Umbilical cord (tissue), 2 donors: ENCODE measurements around the gene PCDHGA4. TPM values are rescaled to one million over a fixed set of nuclear protein-coding genes. Genes with fewer than 3 reads are reported as not detected.
"Not testable (repeated sequence)": the region's sequence is repeated elsewhere in the genome, so short reads cannot be mapped to it uniquely, and the experiment has no call there.

Source experiments
- DNase-seq: peaks from one replicate; pipeline ENCODE4 v3.0.0-alpha.2; 2015; ENCODE audit warnings: low spot score
- total RNA-seq: library from RNA; depleted of rRNA; stranded (reverse); fragments of >200 nt; gene quantifications from one replicate; pipeline ENCODE4 v1.2.3, GENCODE V29; 2014; ENCODE audit warnings: low replicate concordance; ENCODE audit not compliant: insufficient read depth

The PCDHGA4 gene
- total RNA-seq, 1 donor from 2014 or later = 6.0 TPM

DNA sequence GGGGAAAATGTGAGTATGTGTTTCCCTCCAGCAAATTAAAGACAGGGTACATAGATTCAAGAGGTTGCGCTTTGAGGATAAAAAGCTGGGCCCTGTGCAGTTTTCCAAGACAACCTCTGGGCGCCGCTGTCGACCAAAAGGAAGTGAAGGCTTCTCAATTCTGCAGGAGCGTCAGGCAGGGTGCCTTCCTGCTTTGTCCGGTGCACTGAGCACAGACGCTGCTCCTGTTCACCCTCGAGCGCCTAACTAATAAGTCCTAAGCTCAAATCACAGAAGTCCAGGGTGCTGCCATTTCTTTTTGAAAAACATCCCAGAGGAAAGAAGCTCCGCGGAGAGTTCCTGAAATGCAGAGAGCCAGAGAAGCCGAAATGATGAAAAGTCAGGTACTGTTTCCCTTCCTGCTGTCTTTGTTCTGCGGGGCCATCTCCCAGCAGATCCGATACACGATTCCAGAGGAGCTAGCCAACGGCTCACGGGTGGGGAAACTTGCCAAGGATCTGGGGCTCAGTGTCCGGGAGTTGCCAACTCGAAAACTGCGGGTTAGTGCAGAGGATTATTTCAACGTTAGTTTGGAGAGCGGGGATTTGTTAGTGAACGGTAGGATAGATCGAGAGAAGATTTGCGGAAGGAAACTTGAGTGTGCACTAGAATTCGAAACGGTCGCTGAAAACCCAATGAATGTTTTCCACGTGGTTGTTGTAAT lies 4.8 kb upstream of the PCDHGA4 start, which contains the start of gene PCDHGB1:
PCDHGB1 (plus strand) TSS at position 183 of the 703 bp plus-strand sequence; CDS start at position 345, 162 bp downstream.
- no peak for DNase-seq

DNA sequence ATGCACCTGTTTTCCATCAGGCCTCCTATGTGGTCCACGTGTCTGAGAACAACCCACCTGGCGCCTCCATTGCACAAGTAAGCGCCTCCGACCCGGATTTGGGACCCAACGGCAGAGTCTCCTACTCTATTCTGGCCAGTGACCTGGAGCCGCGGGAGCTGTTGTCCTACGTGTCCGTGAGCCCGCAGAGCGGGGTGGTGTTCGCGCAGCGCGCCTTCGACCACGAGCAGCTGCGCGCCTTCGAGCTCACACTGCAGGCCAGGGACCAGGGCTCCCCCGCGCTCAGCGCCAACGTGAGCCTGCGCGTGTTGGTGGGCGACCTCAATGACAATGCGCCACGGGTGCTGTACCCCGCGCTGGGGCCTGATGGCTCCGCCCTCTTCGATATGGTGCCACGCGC lies 3.2 kb upstream of the PCDHGA4 start:
- no peak for DNase-seq

DNA sequence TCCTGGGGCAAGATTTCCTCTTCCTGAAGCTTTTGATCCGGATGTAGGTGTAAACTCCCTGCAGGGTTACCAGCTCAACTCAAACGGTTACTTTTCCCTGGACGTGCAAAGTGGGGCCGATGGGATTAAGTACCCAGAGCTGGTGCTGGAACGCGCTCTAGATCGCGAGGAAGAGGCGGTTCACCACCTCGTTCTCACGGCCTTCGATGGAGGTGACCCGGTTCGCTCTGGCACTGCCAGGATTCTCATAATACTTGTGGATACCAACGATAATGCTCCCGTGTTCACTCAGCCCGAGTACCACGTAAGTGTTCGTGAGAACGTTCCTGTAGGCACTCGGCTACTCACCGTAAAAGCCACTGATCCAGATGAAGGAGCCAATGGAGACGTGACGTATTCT lies 820 bp downstream of the PCDHGA4 start:
- DNase-seq = no peak

DNA sequence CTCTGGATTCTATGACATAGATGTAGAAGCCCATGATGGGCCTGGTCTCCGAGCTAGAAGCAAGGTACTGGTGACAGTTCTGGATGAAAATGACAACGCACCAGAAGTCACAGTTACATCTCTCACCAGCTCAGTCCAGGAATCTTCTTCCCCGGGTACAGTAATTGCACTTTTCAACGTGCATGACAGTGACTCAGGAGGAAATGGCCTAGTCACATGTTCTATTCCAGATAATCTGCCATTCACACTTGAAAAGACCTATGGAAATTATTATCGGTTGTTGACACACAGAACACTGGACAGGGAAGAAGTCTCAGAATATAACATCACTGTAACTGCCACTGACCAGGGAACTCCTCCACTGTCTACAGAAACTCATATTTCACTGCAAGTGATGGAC lies 1.3 kb downstream of the PCDHGA4 start:
- no peak for DNase-seq

DNA sequence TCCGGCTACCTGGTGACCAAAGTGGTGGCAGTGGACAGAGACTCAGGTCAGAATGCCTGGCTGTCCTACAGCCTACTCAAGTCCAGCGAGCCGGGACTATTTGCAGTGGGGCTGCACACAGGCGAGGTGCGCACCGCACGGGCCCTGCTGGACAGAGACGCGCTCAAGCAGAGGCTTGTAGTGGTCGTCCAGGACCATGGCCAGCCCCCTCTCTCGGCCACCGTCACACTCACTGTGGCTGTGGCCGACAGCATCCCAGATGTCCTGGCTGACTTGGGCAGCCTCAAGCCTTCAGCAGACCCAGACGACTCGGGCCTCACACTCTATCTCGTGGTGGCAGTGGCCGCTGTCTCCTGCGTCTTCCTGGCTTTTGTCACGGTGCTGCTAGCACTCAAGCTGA lies 2.1 kb downstream of the PCDHGA4 start:
- no peak for DNase-seq

DNA sequence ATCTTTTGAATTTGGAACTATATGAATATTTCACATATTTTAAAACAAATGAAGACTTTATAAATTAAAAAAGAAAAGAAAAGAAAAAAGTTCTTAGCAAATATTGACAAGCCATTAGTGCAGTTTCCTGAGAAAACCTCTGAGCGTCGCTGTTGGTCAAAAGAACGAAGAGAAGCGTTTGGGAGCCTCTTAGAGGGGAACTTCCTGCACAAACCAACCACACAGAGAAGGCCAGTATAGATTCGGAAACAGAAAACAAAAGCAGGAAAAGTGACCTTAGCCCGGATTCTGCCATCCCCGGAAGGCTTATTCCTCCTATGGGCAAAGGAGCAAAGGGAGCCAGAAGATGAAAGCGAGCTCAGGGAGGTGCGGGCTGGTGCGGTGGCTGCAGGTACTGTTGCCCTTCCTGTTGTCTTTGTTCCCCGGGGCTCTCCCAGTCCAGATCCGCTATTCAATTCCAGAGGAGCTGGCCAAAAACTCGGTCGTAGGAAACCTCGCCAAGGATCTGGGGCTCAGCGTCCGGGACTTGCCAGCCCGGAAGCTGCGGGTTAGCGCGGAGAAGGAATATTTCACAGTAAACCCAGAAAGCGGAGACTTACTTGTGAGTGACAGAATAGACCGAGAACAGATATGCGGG lies 5.1 kb downstream of the PCDHGA4 start, which contains the start of gene PCDHGB2:
PCDHGB2 (plus strand) TSS at position 205 of the 637 bp plus-strand sequence; CDS start at position 347, 142 bp downstream.
- DNase-seq = no peak

DNA sequence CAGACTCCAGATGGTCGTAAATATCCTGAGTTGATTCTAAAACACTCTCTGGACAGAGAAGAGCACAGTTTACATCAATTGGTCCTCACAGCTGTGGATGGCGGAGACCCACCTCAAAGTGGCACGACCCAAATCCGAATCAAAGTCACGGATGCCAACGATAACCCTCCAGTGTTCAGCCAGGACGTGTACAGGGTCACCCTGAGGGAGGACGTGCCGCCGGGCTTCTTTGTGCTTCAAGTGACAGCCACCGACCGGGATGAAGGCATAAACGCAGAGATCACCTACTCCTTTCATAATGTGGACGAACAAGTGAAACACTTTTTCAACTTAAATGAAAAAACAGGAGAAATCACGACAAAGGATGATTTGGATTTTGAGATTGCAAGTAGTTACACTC lies 5.9 kb downstream of the PCDHGA4 start:
- DNase-seq = no peak

DNA sequence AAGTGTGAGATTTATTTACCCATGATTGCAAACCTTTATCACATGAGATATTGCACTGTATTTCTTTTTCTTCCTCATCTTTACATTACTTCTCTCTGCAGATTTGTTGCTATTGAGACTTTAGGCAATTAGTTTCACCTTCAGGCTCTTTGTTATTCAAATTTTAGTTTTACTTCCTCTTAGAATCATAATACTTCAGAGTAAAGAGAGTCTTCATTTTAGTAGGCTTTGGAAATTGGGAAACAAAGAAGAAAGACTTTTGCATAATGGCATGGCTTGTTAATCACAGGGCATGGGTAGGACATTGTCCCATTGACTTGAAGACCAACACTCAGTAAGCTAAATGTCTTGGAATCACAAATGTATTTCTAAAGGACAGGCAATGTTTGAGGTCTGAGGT lies 7.9 kb downstream of the PCDHGA4 start:
- no peak for DNase-seq

DNA sequence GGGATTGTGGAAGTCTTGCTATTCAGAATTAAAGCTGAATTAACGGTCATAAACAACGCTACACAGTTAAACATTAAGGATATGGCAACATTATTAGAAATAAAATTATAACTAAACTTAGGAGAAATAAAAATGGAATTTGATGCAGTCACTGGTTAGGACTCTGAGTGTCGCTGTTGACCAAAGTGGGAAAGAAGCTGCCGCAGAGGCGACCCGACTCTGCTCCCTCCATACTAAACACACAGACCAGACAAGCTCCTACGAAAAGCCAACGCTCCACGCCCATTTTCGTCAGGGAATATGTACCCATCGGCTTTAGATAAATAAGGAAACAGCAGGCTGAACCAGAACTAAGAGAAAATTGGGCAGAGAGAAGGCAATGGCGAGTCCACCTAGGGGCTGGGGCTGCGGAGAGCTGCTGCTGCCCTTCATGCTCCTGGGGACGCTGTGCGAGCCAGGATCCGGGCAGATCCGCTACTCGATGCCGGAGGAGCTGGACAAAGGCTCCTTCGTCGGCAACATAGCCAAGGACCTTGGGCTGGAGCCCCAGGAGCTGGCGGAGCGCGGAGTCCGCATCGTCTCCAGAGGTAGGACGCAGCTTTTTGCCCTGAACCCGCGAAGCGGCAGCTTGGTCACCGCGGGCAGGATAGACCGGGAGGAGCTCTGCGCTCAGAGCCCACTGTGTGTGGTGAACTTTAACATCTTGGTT lies 9.3 kb downstream of the PCDHGA4 start, which contains the start of gene PCDHGA5:
PCDHGA5 (plus strand) TSS at position 211 of the 709 bp plus-strand sequence; CDS start at position 380, 169 bp downstream.
- DNase-seq = no peak

DNA sequence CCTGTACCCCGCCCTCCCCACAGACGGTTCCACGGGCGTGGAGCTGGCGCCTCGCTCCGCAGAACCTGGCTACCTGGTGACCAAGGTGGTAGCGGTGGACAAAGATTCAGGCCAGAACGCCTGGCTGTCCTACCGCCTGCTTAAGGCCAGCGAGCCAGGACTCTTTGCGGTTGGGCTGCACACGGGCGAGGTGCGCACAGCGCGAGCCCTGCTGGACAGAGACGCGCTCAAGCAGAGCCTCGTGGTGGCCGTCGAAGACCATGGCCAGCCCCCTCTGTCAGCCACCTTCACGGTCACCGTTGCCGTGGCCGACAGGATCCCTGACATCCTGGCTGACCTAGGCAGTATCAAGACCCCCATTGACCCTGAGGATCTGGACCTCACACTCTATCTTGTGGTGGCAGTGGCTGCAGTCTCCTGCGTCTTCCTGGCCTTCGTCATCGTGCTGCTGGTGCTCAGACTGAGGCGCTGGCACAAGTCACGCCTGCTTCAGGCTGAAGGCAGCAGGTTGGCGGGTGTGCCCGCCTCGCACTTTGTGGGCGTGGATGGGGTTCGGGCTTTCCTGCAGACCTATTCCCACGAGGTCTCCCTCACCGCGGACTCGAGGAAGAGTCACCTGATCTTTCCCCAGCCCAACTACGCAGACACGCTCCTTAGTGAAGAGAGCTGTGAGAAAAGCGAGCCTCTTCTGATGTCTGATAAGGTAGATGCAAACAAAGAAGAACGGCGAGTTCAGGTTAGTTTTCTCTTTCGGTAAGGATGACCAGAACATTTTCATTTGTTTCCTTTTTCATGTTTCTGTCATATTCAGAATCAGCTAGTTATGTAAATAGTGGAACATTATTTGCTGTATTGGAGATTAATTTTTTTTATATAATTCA lies 11.4 kb downstream of the PCDHGA4 start:
- DNase-seq = no peak

DNA sequence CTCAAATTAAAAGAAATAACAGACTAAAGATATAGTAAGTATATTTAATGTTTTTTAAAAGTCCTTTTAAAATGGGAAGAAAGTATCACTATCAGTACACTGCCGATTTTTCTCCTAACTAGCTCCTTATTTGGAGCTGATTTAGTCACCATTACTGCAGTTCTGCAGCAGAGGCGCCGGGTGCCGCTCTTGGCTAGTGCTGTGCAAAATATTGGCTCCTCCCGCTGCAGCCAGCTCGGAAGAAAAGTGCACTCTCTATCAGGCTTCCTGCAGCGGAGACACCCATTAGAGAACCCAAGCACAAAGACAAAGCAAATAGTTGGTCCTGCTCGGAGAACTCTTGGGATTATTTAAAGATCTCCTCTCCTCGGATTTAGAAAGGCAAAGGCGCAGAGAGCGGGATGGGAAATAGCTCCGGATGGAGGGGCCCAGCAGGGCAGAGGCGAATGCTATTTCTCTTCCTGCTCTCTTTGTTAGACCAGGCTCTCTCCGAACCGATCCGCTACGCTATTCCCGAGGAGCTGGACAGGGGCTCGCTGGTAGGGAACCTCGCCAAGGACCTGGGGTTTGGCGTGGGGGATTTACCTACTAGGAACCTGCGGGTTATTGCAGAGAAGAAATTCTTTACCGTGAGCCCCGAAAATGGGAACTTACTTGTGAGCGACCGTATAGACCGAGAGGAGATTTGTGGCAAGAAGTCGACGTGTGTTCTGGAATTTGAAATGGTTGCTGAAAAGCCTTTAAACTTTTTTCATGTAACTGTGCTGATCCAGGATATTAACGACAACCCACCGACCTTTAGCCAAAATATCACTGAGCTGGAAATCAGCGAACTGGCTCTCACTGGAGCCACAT lies 15.4 kb downstream of the PCDHGA4 start, which contains the start of gene PCDHGB3:
PCDHGB3 (plus strand) TSS at position 249 of the 855 bp plus-strand sequence; CDS start at position 402, 153 bp downstream.
- no peak for DNase-seq

DNA sequence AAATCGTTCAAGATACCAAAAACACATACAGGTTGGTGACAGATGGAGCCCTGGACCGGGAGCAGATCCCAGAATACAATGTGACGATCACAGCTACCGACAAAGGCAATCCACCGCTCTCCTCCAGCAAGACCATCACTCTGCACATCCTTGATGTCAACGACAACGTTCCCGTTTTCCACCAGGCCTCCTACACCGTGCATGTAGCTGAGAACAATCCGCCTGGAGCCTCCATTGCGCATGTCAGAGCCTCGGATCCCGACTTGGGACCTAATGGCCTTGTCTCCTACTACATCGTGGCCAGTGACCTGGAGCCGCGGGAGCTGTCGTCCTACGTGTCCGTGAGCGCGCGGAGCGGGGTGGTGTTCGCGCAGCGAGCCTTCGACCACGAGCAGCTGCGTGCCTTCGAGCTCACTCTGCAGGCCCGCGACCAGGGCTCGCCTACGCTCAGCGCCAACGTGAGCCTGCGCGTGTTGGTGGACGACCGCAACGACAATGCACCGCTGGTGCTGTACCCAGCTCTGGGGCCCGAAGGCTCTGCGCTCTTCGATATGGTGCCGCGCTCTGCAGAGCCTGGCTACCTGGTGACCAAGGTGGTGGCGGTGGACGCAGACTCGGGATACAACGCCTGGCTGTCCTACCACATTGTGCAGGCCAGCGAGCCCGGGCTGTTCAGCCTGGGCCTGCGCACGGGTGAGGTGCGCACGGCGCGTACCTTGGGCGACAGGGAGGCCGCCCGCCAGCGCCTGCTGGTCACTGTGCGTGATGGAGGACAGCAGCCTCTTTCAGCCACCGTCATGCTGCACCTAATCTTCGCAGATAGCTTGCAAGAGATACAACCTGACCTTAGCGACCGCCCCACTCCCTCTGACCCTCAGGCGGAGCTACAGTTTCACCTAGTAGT lies 17.0 kb downstream of the PCDHGA4 start:
- DNase-seq = no peak

DNA sequence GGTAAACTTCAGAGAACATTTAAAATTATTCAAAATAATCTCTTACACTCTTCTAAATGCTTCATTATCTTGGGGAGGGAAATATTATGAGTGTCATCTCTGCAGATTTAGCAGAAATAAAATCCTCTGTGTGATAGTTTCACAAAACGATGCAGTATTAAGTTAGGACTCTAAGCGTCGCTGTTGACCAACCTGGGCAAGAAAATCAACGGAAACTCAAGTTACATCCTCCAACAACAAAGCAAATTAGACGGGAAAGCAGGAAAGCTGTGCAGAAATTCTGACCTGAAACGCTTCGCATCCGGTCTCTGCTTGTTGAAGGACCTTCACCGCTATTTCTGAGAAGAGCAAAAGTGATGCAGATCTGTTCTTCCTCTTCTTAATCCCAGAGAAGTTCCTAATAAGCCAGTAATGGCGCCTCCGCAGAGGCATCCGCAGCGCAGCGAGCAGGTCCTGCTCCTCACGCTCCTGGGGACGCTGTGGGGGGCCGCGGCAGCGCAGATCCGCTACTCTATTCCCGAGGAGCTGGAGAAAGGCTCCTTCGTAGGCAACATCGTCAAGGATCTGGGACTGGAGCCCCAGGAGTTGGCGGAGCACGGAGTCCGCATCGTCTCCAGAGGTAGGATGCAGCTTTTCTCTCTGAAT lies 19.0 kb downstream of the PCDHGA4 start, which contains the start of gene PCDHGA6:
PCDHGA6 (plus strand) TSS at position 219 of the 645 bp plus-strand sequence; CDS start at position 412, 193 bp downstream.
- DNase-seq = peak; percentile 7

DNA sequence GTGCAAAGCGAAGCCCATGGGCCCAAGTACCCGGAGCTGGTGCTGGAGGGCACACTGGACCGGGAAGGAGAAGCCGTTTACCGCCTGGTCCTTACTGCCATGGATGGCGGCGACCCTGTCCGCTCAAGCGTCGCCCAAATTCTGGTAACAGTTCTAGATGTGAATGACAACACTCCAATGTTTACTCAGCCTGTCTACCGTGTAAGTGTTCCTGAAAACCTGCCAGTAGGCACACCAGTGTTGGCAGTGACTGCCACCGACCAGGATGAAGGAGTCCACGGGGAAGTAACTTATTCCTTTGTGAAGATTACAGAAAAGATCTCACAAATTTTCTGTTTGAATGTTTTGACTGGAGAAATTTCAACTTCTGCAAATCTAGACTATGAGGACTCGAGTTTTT lies 19.8 kb downstream of the PCDHGA4 start:
- no peak for DNase-seq

DNA sequence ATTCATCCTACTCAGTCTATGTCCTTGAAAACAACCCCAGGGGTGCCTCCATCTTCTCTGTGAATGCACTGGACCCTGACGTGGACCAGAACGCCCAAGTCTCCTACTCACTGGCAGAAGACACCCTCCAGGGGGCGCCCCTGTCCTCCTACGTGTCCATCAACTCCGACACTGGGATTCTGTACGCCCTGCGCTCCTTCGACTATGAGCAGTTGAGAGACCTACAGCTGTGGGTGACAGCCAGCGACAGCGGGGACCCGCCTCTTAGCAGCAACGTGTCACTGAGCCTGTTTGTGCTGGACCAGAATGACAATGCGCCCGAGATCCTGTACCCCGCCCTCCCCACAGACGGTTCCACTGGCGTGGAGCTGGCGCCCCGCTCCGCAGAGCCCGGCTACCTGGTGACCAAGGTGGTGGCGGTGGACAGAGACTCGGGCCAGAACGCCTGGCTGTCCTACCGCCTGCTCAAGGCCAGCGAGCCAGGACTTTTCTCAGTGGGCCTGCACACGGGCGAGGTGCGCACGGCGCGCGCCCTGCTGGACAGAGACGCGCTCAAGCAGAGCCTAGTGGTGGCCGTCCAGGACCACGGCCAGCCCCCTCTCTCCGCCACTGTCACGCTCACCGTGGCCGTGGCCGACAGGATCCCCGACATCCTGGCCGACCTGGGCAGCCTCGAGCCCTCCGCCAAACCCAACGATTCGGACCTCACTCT lies 20.8 kb downstream of the PCDHGA4 start:
- DNase-seq = not testable (repeated sequence)

DNA sequence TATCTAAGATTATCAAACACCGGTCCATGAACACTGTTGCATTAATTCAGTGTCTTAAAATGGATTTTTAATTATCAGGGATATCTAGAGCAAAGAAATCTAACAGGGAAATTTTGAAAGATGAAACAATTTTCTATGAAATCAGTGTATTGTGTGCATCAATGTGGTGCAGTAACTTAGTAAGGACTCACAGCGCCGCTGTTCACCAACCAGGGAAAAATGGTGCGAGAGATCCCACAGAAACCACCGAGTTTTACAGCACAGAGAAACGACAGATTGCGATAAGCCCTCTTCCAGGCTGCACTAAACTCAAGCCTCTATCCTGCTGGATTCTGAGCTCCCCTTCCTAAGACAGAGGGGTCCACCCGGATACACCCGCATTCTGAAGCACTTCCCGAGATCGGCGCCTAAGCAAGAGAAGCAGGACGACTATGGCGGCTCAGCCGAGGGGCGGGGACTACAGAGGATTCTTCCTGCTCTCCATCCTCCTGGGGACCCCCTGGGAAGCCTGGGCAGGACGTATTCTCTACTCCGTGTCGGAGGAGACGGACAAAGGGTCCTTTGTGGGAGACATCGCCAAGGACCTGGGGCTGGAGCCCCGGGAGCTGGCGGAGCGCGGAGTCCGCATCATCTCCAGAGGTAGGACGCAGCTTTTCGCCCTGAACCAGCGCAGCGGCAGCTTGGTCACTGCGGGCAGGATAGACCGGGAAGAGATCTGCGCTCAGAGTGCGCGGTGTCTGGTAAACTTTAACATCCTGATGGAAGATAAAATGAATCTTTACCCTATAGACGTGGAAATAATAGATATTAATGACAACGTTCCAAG lies 27.9 kb downstream of the PCDHGA4 start, which contains the start of gene PCDHGA7:
PCDHGA7 (plus strand) TSS at position 274 of the 826 bp plus-strand sequence; CDS start at position 432, 158 bp downstream.
- no peak for DNase-seq

DNA sequence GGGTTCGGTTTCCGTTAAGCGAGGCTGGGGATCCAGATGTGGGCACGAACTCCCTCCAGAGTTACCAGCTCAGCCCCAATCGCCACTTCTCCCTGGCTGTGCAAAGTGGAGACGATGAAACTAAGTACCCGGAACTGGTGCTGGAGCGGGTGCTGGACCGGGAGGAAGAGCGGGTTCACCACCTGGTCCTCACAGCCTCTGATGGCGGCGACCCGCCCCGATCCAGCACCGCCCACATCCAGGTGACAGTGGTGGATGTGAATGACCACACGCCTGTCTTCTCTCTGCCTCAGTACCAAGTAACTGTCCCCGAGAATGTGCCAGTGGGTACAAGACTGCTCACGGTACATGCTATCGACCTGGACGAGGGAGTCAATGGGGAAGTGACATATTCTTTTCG lies 28.5 kb downstream of the PCDHGA4 start:
- DNase-seq = no peak
